Stimulated activated CD4-positive, alpha-beta T cell treated with anti-CD3 and anti-CD28 coated beads, Interleukin-15, amount 100 ng/mL, for 48 hours (primary cell): ENCODE results near the gene BCL11B.

ENCODE experiments used
- DNase-seq, 2 donors: peaks; one replicate each; pipeline ENCODE4 v3.0.0-alpha.2; 2020; ENCODE audit warnings: low read depth in 2 of 2

BCL11B gene

DNA sequence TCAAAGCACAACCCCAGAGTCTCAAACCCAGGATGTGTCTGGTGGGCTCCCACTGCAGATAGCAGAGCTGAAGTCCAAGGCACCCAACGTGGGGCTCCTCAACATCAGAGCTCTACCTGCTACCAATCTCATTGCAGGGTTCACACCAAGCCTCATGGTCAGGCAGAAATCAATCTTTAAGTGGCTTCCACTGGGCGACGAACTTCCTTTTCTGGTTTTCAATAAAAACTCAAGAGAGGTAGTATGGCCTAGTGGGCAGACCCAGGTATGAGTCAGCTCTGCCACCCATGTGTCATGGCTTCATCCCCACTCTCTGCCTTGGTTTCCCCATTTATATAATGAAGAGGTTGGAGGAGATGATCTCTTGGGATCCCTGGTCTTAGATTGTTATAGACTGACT lies 47.0 kb downstream of the BCL11B start:
- DNase-seq, result no peak

DNA sequence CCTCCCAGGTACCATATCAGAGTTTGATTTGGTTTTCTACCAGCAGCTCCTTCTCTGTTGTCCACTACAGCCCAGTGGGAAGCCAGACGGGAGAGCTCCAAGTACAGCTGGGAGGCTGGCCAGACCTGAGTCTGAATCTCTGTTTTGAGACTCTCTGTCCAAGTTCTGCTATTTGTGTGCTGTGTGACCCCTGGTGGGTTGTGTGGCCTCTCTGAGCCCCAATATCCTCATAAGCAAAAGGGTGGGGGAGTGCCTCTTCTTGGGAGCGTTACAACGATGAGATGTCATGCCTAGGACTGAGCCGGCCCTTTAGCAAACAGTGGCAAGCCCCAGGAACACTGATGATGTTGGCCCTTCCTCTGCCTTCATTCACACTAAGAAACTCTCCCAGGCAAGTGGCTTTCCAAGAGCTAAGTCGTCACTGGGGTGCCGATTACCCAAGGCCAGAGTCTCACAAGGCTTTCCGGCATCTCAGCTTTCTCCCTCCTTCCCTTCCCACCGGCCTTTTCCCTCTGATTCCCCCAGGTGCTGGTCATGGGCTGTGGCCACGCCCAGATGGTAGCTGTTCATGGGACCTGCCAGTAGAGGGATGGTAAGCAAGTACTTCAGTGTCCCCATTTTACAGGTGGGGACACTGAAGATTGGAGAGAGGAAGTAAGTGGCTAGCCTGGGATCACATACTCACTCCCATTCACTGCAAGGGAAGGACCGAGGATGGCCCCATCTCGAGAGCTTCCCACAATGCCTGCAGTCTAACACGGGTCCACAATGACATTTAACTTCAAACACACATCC lies 47.7 kb downstream of the BCL11B start:
- DNase-seq, result no peak

DNA sequence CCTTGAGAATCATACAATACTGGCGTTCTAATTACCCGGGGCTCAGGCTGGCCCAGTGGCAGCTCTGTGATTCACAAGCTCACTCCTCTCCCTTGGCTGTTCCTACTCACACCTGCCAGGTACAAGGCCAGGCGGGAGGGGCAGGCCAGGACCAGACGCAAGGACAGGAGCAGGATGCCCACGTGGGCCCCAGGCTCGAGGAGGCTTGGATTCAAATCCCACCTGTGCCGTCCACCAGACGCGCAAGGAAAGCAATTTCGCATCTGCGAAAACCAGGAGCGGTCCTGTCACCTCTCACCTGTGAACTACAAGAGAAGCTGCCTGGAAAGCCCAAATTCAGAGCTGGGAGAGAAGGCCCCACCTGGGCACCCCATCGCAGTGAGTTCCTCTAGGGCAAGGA lies 50.6 kb downstream of the BCL11B start:
- DNase-seq, result no peak

DNA sequence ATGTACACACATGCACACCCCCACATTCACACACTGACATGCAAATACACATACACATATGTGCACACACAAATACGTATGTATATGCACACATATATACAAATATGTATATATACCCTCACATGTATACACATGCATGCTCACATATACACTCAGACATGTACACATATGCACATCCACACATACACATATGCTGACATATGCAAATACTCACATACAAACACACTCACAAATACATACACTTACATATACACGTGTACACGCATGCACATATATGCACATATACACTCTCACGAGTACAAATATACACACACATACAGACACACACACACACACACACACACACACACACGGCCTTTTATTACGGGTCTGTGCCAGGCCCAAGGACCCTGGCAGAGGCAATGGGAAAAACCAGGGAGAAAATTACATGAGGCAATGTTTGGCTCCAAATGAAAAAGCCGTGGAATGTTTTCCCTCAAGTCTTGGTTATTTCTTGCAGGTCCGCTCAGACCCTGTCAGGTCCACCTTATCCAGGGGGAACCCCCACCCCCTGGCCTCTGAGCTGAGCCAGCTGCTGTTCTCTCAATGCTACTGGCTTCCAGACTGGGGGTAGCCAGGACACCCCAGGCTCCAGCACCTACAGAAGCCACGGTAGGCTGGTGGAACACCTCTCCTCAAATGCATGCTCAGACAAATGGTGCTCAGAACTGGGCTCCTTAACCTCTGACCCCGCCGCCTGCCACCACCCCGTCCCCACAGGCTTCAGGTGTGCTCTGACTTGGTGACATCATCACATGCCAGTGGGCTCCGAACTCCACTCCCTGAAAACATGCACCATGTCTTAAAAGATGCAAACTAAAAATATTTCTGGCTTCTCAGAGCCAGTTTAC lies 54.7 kb downstream of the BCL11B start:
- no peak for DNase-seq

DNA sequence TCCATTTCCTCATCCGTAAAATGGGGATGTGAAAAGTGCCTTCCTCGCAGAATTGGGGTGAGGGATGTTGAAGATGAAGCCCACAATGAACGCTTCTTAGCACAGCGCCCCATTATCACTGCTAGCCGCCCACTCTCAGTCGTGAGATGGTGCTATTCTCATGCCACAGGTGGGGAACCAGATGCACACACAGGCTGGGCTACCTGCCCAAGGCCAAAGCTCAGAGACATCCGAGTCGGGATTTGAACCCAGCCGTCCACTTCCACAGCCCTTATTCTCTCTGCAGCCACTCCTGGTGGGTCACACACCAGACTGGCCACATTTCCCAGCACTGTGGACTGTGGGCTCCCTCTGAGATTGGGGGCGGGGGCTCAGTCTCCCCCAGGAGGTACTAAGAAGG lies 55.8 kb downstream of the BCL11B start:
- no peak for DNase-seq

DNA sequence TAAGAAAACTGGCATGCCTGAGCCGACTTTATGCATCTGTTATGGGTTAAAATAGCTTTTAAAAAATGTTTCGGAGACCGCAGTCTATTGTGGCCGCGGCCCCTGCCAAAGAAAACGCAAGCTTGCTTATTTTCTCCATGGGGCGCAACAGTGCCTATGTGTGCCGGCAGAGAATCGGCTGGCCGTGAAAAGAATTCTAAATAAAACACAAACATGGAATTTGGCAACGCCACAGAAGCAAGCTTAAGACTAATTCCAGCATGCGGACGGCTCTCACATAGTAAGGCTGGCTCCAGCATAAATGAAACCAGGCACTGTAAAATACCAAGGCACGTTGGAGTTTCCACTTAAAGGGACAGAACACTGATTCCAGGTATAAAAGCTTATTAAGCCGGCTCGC lies 56.7 kb downstream of the BCL11B start:
- DNase-seq, result no peak

DNA sequence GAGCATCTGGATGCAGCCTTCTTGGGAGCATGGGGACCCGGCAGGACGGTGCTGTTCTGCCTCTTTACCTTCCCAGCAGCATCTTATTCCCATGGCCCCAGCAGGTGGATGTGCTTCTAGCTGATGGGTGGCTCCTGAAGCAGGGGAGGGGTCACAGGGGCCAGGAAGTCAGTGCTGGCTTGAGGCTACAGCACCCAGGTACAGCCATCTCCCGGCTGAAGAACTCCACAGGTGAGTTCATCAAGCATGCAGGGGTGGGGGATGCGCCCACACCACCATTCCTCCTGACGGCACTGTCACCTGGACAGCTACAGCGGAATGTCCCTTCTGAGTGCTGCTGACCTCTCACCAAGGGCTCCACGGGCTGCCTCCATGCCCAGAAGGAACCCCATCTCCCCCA lies 57.3 kb downstream of the BCL11B start:
- no peak for DNase-seq

DNA sequence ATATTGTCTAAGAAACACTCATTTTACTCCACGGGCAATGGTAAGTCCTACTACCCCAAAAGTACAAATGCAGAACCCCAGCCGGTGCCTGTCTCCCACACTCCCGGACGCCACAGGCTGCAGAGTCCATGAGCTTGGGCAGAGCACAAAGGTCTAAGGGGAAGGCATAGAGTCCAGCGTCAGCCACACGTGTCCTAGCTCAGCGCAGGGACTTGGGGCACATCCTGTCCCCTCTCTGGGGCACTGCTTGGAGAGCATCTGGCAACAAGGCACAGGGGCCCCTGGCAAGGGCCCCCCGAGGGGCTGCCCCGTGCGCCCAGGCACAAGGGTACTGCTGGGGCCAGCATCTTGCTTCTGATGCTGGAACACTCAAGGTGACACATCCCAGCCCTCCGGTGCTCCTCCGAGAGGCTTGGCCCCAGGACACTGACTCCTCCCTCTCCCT lies 58.4 kb downstream of the BCL11B start:
- DNase-seq, result peak in 1 of 2 donors; percentile 31

DNA sequence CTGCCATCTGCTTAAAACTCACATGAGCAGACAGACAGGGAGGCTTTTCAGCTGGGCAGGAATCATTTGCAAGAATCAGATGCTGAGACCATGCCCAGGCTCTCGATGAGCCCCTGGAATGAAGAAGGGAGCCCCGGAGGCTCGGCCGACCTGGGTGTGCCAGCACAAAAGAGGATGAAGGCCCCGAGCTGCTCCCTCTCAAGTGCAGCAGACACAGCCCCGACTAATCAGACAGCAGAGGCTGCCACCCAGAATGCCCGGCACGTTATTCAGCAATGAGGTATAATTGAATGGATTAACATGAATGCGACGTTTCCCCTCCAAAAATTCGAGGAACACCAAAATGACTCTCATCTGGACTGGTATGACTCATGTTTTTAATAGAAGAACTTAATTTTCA lies 58.9 kb downstream of the BCL11B start:
- DNase-seq, result peak in 1 of 2 donors; percentile 42

DNA sequence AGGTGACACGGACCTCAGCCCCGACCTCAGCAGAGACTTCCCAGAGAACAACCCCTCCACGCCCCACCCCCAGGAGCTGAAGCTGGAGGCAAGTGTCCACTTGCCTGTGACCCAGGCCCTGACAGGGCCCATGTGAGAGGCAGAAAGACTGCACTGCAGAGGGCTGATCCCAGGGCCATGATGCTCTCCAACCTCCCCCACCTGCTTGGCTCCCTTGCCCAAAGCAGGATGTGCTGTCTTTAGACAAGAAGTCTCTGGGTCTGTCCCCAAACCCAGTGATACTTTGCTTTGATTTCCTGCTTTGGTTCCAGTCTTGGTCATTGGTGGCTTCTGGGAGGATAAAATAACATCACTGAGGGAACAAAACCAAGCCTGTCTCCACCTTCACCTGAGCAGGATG lies 59.4 kb downstream of the BCL11B start:
- no peak for DNase-seq

DNA sequence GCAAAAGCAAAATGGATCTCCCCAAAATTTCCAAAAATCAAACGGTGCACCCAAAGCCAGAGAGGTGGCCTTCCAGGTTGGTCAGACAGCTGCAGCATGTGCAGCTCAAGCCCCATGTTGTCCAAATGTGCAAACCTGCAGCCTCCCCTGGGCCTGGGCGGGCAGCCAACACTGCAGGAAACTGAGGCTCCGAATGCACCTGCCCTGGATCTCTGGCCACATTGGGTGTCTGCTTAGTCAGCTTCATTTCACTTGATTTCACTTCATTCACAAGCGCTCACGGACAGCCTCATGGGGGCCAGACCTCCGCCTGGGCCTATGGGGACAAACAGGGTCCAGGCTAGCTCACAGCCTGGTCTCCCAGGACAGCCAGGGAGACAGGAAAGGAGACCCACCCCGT lies 59.8 kb downstream of the BCL11B start:
- DNase-seq, result no peak

DNA sequence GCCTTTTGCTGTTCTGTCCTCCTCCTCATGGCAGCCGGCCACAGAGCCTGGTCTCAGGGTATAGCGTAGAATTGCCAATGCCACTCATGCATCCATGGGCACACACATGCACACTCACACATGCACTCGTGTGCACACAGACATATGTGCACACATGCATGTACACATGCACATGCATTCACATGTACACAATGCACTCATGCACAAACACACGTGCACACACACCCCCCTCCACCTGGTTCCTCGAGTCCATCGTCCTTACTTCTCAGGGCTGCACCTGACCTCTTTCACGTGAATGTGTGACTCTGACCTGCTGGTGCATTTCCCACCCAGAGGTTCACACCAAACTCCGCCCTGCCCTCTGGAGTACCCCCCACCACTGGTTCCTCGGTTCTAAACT lies 60.6 kb downstream of the BCL11B start:
- no peak for DNase-seq

DNA sequence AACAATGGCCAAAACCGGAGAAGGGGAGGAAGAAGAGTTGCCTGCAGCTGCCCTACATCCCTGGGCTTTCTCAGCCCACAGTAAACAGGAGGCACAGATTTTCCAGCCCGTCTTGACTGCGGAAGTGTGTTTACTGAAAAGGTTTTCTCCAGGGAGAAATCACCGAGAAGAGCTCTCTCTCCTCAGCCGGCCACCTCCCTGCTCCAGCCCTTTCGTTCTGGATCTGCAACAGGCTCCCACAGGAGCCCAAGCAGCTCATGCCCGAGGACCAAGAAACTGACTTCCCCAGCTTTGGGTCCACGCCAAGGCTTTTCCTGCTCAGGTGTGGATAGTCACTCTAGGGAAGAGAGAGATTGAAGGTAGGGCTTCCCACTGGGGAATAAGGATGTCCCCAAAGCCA lies 61.7 kb downstream of the BCL11B start:
- no peak for DNase-seq

DNA sequence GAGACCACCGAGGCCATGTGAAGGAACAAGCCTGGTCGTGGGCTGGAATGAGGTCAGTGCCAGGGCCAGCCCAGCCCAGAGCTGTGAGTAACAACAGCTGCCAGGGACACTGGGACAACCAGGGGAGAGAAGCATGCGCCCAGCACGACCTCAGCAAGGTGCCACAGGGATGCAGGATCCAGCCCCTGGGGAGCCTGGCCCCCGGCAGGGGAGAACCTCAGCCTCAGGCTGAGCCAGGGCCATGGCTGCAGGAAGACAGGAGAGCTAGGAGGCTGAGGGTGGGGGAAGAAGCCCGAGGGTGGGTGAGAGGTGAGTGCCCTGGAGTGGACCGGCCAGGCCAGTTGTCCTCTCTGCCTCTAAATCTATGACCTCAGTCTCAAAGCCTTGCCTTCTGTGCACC lies 62.6 kb downstream of the BCL11B start:
- DNase-seq, result no peak

DNA sequence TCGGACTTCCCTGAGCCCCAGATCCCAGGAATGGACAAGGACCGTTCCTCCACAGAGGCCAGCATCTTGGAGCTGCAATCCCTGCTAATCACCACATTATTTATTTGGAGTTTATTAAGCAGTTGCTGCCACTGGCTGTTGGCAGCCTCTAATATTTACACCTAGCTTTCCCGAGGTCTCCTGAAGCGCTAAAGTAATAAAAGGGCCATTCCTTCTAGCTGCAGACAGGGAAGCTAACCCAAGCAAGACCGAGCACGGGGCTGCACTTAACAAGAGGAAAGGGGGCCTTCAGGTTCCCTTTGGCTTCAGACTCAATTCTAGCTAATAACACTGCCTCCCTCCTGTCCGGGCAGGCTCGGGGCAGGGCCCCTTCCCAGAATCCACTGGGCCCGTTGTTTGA lies 63.7 kb downstream of the BCL11B start:
- DNase-seq, result no peak

DNA sequence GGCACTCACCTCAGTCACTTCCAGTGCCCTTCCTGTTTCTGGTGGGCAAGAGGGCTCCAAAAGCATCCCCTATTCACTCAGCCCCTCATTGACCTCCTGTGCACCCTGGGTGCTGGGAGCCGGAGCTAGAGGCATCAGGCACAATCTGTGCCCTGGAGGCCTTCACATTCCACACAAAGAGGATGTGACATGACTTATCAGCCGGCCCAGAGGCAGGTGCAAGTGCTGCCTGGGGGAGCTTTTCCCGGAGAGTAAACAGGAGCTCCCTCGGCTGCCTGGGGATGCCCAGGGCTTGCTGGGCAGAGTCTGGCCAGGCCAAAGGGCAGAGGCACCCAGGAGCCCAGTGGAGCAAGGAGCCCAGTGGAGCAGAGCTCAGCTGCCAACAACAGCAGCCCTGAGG lies 64.5 kb downstream of the BCL11B start:
- no peak for DNase-seq

DNA sequence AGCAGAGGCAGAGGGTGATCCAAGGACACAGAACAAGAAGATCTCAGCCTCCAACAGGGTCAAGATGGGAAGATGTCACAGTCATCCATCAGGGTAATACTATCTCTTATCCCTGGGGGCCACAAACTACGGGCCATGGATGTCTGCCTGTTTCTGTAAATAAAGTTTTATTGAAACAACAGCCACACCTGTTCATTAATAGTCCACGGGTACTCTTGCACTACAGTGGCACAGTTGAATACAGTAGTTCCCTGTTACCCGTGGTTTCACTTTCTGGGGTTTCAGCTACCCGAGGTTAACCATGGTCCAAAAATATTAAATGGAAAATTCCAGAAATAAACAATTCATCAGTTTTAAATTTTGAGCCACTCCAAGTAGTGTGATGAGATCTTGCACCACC lies 65.9 kb downstream of the BCL11B start:
- DNase-seq, result no peak

DNA sequence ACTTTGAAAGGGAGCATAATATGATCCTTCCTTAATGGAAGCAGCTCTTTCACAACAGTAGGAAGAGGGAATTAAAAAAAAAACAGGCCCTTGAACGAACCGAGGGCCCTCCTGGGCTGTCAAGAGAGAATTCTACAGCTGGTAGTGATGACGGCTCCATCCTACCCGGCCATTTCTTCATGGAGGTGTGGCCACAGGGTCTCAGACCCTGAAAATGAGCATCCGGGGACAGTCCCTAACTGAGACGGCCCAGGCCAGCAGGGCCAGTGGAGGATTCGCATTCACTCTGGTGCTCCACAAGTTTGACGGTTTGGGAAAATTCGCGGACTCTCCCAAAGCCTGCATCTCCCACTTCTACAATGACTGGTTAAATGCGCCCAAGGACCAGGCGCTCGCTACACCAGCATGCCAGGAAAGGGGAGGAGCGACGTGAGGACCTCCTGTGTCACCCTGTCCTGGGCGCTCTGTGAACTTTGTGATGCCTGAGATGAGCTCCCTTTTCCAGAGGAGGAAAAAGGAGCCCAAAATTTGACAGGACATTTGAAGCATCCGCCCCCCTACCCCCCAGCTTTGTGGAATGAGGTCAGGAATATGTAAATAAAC lies 66.8 kb downstream of the BCL11B start:
- DNase-seq, result no peak

DNA sequence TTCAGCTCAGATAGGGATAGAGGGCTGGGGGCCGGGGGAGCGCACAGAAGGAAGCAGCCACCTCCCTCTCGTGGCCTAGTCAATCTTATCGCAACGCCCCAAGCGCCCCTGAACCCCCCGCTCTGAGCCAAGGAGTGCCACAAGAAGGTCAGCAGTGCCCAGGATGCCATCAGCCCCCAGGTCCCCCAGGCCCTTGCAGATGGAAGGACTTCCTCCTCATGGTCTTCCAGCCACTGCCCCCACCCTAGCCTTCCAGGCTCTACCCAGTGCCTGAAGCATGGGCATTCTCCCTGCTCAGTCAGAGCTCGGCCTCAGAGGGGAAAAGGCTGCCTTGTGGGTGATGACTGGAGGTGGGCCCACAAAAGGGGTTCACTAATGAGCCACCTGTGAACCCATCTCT lies 68.2 kb downstream of the BCL11B start:
- no peak for DNase-seq

DNA sequence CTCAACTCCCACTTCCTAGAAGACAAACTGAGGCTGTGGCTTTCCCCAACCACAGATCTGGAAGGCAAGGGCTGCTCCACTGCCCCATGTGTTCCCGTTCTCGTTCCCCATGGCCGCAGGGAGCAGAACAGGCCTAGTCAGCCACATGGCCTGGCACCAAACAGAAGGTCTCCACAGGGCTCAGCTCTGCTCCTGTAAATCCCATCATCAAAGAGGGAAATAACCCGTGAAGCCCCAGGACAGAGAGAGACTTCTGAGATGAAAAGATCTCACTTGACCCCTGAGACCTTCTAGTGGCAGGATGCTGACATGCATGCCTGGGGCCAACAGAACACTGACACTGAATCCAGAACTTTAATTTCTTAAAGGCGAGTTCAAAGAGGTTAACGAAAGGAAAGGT lies 68.9 kb downstream of the BCL11B start:
- DNase-seq, result no peak

DNA sequence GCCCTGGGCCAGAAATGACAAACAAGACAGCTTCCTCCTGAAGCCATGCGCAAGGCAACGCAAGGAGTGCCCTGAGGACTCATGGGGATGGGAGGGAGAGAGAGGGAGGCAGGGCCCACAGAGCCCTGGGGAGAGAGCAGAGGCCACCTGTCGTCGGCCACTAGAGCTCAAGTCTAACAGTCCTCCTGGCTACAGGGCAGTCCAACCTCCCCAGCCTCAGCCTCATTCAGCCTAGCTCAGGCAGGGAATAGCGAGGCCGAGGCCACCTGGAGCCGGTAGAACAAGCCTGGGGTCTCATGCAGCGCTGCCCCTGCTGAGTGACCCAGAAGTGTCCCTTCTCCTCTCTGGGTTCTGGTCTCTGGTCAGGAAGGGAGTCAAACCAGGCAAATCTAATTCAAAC lies 69.5 kb downstream of the BCL11B start:
- DNase-seq, result no peak

DNA sequence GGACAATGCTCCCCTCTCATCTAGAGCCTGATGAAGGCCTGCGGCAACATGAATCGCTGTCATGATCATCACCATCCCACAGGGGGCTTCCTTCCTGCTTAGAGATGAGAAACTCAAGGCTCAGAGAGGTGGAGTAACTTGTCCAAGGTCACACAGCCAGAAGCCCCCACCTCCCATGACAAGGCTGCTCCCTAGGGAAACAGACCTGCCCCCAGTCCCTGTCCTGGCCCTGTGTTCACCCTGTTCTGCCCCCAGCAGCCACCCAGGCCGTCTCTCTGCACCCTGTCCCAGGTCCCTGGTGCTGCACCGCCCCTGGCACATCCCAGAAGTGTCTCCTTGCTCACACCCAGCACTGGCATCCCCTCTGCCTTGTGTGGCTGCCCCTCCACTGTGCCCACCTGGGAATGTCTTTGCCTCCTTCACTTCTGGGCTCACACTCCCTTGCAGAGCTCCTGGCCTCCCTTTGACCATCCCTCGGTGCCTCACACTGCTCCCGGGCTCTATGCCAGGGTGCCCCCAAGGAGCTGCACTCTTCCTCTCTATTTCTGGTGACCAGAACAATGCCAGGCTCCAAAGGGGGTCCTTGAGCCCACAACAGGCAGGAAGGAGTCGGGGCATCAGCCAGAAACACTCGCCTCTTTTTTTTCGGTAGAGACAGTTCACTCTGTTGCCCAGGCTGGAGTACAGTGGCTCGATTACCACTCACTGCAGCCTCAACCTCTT lies 70.5 kb downstream of the BCL11B start:
- DNase-seq, result no peak
